HG02973 (cell line): ENCODE measurements around the gene RALGPS1.

Experiments used
- ATAC-seq: cut with Tn5 transposase; IDR thresholded peaks from one replicate; pipeline ENCODE4 v1.9.1; 2021; ENCODE audit warnings: moderate library complexity; ENCODE audit not compliant: unreplicated experiment

RALGPS1 gene

DNA sequence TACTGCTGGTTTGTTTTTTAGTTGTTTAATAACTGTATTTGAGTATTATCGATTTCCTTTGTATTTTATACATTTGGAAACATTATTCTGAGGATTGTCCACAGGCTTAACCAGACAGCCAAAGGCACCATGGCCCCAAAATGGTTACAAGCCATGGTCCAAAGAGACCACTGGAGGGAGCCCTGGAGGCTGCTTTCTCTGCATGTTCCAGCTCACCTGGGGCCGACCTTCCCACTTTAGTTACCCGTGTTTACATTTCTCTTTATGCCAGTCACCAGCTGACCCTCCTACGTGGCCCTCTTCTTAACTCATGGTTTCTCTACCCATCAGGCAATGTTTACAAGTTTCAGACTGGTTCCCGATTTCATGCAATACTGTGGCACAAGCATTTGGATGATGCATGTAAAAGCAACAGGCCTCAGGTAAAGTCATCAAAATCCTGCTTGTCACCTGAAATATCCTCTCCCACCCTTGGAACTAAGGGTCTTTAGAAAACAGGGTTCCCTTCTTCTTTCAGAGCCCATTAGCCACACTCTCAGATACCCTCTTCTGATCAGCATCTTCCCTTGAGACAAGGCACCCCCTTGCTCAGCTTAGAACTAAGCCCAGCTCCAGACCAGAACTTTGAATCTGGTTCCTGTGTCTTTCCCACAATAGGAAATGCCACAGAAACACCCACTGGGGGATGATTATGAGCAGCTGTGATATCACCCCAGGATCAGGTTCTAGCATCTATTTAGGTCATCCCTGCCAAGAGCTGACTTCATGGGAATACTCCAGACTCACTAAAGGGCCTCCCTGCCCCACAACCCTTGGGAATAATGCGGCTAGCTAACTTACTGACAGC is 300.1 kb downstream of the RALGPS1 start:
- ATAC-seq: no peak

DNA sequence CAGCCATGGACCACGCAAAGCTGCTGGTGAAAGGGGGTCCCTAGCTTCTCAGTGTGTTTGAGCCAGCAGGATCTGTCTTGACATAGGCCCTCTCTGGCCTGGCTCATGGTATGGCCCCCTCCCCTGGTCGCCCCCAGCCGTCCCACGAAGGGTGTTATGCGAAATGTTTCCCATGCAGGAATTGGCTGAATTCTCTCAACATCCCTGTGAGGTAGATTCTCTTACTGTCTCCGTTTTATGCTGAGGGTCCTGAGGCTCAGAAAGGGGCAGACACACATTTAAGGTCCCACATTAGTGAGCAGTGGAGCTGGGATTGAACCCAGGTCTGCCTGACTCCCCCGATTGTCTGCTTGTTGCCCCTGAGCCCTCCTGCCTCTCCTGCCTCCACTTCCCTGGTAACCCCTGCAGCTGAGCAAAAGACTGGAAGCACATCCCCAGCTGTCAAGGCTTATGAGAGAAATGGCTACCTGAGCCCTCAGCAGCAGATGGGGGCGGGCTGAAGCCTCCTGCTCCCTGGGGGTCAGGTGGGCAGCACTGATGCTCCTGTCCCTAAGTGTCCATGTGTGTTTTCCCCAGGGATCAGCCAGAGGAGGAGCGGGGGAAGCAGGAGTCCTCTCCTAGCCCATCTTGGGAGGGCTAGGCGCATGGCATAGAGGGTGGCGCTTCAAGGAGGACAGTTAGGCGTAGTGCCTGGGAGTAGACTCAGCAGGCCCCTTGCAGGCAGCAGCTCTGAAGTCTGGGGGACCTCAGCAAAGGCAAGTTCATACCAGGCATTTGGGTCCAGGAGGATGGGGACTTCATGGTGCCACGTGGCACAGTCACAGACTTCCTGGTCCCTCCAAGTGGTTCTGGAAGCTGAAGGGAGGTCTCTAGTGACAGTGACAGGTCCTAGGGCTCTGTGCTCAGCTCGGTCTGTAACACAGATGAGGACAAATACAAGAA is 301.0 kb downstream of the RALGPS1 start:
- ATAC-seq: no peak

DNA sequence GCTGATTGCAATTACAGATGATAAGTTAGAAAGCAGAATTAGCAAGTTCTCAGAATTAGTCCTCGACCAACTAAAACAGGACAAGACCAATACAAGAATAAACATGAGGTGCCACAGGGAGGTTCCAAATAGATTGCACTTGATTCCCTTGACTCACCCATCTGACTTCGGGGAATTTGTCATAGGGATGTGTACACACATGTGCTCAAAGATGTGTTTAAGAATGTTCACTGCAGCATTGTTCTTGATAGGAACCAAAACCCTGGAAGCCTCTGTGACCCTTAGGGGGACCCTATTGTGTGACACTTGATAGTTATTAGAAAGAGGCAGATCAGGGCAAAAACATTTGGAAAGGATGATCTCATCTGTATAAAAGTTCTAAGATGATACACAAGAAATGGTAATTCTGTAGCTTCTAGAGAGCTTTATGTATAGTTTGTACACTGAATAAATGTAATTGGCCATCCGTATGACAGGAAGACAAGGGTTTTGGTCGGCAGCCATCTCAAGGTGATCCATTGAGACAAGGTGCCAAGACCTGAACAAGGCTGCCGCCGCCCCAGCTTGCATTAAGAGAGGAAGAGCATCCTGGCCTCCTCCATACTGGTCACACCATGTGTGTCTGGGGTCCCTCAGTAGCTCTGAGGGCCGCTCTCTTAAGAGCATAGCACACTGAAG is 301.8 kb downstream of the RALGPS1 start:
- ATAC-seq: no peak

DNA sequence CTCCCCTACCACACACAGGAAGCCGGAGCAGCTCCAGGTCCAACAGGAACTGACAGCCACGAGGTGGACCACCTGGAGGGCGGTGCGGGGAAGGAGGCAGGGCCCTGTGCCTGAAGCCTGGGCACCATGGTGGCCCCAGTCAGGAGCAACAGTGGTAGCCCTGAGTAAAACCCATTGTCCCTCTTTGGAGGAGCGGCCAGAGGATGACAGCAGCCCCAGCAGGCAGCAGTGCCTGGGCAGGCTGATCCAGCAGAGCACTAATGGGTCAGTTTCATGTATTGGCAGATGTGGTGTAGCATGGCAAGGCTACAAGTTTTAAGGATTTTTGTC is 302.3 kb downstream of the RALGPS1 start:
- no peak for ATAC-seq

DNA sequence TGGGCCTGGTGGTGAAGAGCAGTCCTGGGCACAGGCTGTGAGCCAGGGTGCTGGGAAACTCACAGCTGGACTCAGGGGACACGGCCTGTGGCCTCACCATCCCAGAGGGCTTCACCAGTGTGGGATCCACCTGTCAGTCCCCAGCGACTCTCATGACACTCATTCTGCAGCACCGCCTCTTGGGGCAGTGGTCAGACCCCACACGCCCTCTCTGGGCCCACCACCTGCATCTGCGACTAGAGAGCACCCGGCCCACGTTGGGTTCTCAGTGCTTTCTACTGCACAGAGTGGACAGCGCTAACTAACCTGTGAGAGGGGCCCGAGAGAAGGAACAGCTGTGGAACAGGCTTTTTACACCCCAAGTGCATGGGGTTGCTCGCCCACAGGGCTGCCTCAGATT is 304.2 kb downstream of the RALGPS1 start:
- no peak for ATAC-seq

DNA sequence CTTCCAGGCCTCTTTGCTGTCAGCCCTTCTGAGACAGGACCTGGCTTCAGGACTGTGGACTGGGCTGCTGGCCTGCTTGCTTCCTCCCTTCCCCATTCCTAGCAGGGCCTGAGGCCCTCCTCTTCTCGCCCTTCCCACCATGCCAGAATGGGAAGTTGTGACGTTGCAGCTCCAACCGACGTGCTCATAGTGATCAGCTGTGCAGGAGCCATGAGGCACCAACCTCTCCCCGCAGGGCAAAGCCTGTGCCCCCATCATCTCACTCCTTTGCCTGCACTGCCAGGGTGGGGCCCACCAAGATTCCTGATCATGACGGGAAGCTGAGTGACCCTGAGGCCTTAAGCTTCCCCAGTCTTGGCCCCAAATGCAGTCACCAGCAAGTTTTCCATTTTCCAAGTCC is 304.9 kb downstream of the RALGPS1 start:
- ATAC-seq: no peak

DNA sequence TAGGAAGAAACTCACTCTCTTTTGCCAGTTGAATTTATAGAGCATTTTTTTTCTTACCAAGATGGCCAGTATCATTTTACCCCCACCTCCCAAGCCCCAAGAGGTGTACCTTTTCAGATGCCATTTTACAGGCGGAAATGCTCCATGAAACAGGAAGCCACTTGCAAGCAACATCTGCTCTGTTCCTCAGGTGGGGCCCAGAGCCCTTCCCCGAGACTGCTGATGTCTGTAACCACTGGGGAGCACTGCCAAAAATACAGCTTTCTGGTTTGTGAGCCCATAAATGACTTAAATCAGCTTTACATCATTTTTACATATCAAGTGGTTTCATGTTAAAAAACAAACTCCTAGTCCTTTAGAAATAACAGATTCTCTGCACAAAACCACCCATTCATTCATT is 307.1 kb downstream of the RALGPS1 start:
- ATAC-seq: no peak

DNA sequence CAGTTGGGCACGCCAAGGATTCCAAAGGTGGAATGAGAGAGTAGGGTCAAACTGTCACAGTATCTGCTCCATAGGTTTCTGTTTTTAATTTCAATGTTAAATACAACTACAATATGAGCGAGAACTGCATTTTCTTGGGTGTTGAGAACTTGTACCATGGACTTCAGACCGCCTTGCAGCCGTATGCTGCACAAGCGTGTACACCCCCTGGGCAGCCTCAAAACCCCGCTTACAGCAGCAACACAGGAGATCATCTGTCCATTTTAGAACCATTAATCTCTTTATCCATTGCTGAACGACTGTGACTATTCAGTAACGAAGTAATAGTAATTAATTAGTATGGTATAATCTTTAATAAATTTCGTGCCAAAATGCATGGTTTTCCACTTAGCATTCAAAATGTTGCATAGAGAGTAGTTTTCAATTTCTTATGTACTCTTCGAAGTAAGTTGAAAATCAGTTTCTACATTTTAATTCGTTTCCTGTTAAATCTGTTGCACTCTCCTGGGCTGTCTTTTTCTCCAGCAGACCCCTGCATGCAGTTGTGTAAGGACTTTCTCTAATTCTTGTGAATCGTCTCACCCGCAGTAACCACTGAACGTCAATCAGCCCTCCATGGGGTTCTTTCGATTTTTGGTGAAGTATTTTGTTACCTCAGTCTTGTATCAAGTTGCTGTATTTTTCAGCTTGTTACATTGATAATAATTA is 308.0 kb downstream of the RALGPS1 start:
- no peak for ATAC-seq

DNA sequence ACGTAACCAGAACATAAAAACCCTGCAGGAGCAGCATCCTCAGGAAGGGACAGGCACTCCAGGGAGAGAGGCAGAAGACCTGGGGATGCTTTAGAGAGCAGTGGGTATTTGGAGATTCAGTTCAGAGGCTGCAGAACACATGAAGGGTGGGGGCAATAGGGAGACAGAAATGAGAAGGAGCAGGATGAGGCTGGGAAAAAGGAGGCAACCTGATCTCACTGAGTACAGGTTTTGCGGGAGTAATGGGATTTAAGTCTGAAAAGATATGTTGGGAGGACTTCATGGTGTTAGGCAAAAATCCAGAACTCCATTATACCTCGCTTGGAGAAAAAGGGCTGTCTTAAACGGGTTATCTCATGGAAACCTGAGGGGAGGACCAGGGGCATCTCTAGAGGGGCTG is 308.7 kb downstream of the RALGPS1 start:
- ATAC-seq: no peak

DNA sequence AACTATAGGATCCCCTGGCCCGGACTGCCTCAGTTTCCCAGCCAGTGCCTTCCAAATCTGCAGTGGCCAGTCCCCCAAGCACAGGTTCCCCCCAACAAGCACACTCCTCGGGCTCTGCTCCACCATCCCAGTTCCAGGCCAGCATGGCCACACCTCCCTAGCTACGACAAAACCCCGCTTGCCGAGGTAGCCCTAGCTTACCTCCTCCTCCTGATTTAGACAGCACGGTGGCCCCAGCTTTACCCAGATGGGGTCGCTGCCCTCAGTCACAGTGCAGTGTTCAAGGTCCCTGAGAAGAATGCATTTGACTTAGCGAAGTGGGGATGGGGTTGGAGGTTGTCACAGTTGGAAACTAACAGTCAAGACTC is 309.2 kb downstream of the RALGPS1 start:
- ATAC-seq: no peak

DNA sequence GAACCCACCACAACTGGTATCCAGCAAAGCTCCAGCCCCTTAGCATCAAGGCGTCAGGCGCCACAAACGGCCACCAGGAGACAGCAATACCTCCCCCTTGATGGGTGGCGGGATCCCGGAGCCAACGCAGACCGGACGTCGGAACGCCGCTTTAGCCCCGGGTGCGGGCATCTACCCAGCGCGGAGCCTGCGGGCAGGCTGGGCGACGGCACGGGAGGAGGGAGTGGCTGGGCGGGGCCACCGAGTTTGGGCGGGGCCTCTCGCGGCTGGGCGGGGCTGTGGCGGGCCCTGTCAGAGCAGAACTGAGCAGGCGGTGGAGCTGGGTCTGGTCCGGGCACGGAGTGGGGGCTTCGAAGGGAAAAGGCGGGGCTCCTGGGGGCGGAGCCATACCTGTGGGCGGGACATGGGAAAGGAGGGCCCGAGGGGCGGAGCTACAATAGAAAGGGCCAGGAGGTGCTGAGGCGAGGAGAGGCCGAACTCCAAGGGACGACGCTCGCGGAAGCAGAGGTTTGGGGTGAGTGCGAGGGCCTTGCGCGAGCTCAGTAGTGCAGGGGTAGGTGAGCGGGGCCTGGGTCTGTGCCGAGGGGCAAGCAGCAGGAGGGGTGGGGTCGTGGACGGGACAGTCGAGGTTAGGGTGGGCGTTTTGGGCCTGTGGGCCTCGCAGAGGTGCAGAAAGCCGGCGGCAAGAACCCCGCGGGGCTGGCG is 309.7 kb downstream of the RALGPS1 start:
- peak; percentile 54 for ATAC-seq

DNA sequence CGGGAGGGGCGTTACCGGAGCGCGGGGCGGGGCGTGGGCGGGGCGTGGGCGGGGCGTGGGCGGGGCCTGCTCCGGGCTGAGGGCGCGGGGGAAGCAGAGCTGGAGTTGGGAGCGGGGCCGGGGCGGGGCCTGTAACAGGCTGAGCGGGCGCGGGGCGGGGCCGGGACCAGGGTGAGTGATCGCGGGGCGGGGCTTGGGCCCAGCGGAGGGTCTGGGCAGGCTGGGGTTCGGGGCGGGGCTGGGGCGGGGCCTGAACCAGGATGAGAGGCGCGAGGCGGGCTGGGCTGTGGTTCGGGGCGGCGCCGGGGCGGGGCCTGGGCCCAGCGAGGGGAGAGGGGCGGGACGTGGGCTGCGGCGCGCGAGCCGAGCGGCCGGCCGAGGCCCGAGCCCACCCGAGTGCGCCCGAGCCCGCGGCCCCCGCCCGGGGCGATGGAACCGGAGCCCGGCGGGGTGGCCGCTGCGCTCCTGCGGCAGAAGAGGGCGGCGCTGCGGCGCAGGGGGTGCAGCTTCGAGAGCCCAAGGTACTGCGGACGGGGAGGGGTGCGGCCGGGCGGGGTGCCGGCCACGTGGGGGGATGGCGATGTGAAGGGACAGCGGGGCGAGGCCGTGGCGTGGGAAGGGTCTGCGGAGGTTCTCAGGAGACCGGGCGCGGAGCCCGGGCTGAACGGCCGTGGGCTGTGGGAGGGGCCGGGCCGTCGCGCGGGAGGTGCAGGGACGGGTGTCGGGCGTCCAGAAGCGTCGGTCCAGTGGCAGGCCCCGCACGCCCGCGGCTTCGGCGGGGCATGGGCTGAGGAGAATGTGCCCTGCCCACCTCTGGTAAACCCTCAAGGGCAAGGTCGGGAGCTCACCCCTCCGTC is 310.5 kb downstream of the RALGPS1 start:
- peak; percentile 48 for ATAC-seq

DNA sequence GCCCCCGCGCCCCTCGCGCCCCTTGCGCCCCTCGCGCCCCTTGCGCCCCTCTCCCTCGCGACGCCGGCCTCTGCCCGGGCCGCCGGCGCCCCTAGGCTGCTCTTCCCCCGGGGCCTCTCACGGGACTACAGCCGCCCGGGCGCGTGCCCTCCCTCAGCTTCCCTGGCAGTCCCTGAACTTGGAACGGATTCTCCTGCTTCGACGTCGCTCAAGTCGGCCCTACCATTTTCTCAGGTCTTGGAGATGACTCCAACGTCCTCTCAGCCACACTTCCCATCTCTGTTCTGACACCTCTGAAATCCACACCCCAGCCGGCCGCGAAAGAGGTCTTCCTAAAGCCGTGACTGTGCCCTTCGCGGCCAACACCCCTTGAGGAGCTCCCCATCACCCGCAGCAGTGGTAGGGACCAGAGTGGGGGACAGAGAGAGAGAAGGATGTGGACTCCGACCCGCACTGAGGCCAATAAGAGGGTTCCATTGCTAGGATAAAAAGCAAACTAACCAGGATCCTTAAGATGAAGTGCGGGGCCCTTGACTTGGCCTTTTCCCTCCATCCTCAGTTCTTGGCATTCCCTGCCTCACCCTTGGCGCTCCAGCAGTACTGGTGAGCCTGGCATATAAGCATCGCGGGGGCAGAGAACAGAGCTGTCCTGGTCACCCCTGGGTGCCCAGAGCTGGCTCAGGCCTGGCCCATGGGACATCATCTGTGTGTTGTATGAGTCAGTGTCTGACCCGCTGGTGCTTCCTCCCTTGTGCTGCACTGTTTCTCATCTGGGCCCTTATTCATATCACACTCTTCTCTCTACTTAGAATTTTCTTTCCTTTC is 311.4 kb downstream of the RALGPS1 start:
- ATAC-seq: no peak

DNA sequence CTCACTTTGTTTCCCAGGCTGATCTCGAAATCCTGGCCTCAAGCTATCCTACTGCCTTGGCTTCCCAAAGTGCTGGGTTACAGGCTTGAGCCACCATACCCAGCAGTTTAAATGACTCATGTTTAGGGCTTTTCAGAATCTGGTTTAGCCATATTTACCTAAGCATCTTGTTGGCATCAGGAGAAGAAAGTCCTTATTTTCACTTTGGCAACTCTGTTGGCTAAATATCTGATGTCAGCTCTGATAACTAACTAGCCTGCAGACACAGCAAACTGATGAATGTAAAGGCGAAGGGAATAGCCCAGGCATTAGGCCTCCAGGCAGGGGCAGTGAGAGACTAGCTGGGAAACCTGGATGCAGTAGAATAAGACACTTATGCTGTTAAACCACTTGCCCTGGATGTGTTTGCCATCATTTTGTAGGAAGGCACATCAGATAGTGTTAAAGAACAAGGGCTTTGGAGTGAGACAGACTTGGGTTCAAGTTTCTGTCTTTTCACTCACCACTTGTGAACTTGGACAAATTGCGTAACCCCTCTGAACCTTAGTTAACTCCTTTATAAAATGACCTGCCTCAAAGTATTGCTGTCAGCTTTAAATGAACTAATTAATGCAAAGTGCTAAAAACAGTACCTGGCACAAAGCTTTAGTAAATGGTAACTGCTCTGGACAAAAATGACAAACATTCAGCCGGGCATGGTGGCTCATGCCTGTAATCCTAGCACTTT is 315.3 kb downstream of the RALGPS1 start:
- ATAC-seq: no peak

DNA sequence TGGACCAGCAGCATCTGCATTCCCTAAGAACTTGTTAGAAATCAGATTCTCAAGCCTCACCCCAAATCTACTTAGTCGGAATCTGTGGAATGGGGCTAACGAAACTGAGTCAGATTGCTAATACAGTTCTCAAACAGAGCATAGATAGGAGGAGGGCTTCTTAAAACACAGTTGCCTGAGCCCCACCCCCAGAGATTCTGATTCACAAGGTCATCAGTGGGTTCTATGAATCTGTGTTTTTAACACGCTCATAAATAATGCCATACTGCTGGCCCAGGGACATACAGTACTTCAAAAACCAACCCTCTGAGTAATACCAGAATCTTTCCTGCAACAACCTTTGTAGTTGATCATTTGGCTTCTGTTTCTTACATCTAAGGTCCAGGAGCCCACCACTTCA is 317.1 kb downstream of the RALGPS1 start:
- no peak for ATAC-seq

DNA sequence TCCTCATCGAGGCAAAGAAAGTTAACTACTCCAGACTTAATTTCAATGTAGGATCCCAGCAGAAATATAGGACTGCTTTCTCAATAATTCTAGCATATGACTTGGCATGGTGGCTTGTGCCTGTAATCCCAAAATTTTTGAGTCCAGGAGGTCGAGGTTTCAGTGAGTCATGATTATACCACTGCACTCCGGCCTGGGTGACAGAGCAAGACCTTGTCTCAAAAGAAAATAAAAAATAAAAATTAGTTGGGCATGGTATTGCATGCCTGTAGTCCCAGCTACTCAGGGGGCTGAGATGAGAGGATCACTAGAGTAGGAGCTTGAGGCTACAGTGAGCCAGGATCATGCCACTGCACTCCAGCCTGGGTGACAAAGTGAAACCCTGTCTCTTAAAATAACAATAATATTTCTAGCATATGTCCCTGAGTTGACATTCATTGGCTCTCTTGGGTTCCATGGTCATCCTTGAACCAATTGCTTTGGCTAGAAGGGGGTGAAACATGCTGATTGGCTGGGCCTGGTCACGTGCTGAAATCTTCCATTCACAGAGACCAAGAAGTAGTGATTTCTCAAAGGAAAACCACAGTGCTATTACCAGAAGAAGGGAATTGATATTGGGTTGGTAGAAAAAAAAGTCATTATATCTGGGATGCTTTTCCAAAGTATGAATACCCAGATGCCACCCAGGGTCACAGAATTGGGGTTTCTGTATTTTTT is 318.4 kb downstream of the RALGPS1 start:
- ATAC-seq: no peak

DNA sequence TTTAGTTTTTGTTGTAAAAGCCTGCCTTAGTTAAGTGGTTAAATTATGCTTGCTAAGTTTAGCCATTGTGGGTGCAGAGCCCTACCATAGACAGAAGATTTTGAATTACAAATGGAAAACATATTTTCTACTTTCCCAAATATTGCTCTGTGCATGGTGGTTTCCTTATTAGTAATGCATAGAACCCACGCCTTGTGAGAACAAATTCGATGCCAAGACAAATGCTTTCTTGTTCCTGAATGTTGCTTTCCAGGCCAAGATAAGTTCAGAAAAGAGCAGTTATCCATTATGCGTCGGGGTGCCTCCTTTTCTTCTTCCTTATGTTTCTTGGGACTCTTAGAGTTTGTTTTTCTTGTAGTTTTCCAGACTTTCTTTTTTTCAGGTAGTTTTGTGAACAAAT is 319.0 kb downstream of the RALGPS1 start:
- ATAC-seq: no peak
